Measurements from ENCODE around the gene DYNC2H1.
"Not testable (repeated sequence)": the region's sequence is repeated elsewhere in the genome, so short reads cannot be mapped to it uniquely, and the experiment has no call there.

DYNC2H1 gene

GRCh38 chr11:103294516-103294915, 185.3 kb downstream of the DYNC2H1 start:
- no peak for DNase-seq

- no peak for DNase-seq
Measured at GRCh38 chr11:103295704-103296103, 186.5 kb downstream of the DYNC2H1 start.

- DNase-seq: no peak
Measured at GRCh38 chr11:103297900-103298299, 188.7 kb downstream of the DYNC2H1 start.

- DNase-seq: no peak
Measured at GRCh38 chr11:103315248-103315647, 206.0 kb downstream of the DYNC2H1 start.

- no peak for DNase-seq
Measured at GRCh38 chr11:103317118-103317517, 207.9 kb downstream of the DYNC2H1 start.

GRCh38 chr11:103322821-103323220, 213.6 kb downstream of the DYNC2H1 start:
- DNase-seq: no peak

- DNase-seq: no peak
Measured at GRCh38 chr11:103325686-103326069, 216.5 kb downstream of the DYNC2H1 start.

- DNase-seq: peak; percentile 50
Measured at GRCh38 chr11:103326070-103326794, 217.0 kb downstream of the DYNC2H1 start.

- no peak for DNase-seq
Measured at GRCh38 chr11:103327721-103328120, 218.5 kb downstream of the DYNC2H1 start.

GRCh38 chr11:103332409-103332808, 223.2 kb downstream of the DYNC2H1 start:
- no peak for DNase-seq

GRCh38 chr11:103338621-103339484, 229.6 kb downstream of the DYNC2H1 start:
- no peak for DNase-seq

- no peak for DNase-seq
Measured at GRCh38 chr11:103339485-103339857, 230.2 kb downstream of the DYNC2H1 start.

- no peak for DNase-seq
Measured at GRCh38 chr11:103340956-103341355, 231.7 kb downstream of the DYNC2H1 start.

GRCh38 chr11:103344886-103345285, 235.7 kb downstream of the DYNC2H1 start:
- no peak for DNase-seq

- no peak for DNase-seq
Measured at GRCh38 chr11:103349595-103349994, 240.4 kb downstream of the DYNC2H1 start.

- DNase-seq: no peak
Measured at GRCh38 chr11:103354656-103355055, 245.4 kb downstream of the DYNC2H1 start.

- DNase-seq: no peak
Measured at GRCh38 chr11:103358251-103358650, 249.0 kb downstream of the DYNC2H1 start.

GRCh38 chr11:103359216-103359615, 250.0 kb downstream of the DYNC2H1 start:
- DNase-seq: no peak

GRCh38 chr11:103364687-103365086, 255.5 kb downstream of the DYNC2H1 start:
- no peak for DNase-seq

GRCh38 chr11:103367650-103368049, 258.4 kb downstream of the DYNC2H1 start:
- no peak for DNase-seq

GRCh38 chr11:103368145-103368544, 258.9 kb downstream of the DYNC2H1 start:
- no peak for DNase-seq

- no peak for DNase-seq
Measured at GRCh38 chr11:103370076-103370475, 260.9 kb downstream of the DYNC2H1 start.

- DNase-seq: no peak
Measured at GRCh38 chr11:103372906-103373305, 263.7 kb downstream of the DYNC2H1 start.

GRCh38 chr11:103374227-103374626, 265.0 kb downstream of the DYNC2H1 start:
- not testable (repeated sequence) for DNase-seq
